Lung (tissue), 12 donors: ENCODE data around the gene RNASE11. TPM values are rescaled to one million over a fixed set of nuclear protein-coding genes. Genes with fewer than 3 reads are reported as not detected.

ENCODE experiments used
- ATAC-seq: fragments of 200-7000 bp; cut with Tn5 transposase; one replicate; pipeline ENCODE4 v1.9.1; 2020; ENCODE audit warnings: moderate number of reproducible peaks; ENCODE audit not compliant: insufficient read depth, low FRiP score
- DNase-seq, 3 donors: peaks; one replicate each; pipeline ENCODE4 v3.0.0-alpha.2; 2013 to 2017
- H3K27ac ChIP-seq, 2 donors: one replicate each; pipeline ENCODE4 v1.5.1; 2013; ENCODE audit warnings: mild to moderate bottlenecking in 2 of 2, moderate library complexity in 2 of 2, control low read depth in 1 of 2, inconsistent platforms in 1 of 2, low read depth in 1 of 2, low read length in 1 of 2
- H3K27me3 ChIP-seq, 3 donors: one replicate each; pipeline ENCODE4 v1.5.1; 2013; ENCODE audit warnings: low read length in 2 of 3; ENCODE audit not compliant: control insufficient read depth in 3 of 3, insufficient read depth in 3 of 3
- H3K36me3 ChIP-seq, 4 donors: one replicate each; pipeline ENCODE4 v1.5.1; 2013; ENCODE audit warnings: low read length in 4 of 4, mild to moderate bottlenecking in 1 of 4, moderate library complexity in 1 of 4; ENCODE audit not compliant: control insufficient read depth in 4 of 4, insufficient read depth in 4 of 4
- H3K4me1 ChIP-seq, 5 donors: one replicate each; pipeline ENCODE4 v1.5.1; 2013; ENCODE audit warnings: low read length in 5 of 5, mild to moderate bottlenecking in 2 of 5, moderate library complexity in 1 of 5; ENCODE audit not compliant: control insufficient read depth in 5 of 5, insufficient read depth in 5 of 5
- H3K4me3 ChIP-seq: one replicate; pipeline ENCODE4 v1.5.1; 2013; ENCODE audit warnings: mild to moderate bottlenecking, control low read depth, moderate library complexity
- H3K9ac ChIP-seq, 2 donors: one replicate each; pipeline ENCODE4 v1.5.1; 2013; ENCODE audit warnings: low read length in 2 of 2, control low read depth in 1 of 2; ENCODE audit not compliant: insufficient read depth in 1 of 2
- H3K9me3 ChIP-seq, 4 donors: one replicate each; pipeline ENCODE4 v1.5.1; 2013; ENCODE audit warnings: low read length in 3 of 4, mild to moderate bottlenecking in 1 of 4, moderate library complexity in 1 of 4; ENCODE audit not compliant: control insufficient read depth in 4 of 4, insufficient read depth in 3 of 4
- WGBS, 2 donors: extraction: QIAGEN DNeasy Blood & Tissue Kit; methylation state at CpG; one replicate each; pipeline ENCODE4 v1.1.7; 2013; 5-methylcytosine and 5-hydroxymethylcytosine counted together
- polyA plus RNA-seq, 2 donors: library from polyadenylated mRNA; stranded (reverse); fragments of 200-250 nt; gene quantifications; one replicate each; pipeline ENCODE4 v1.2.1, GENCODE V29; 2013
- total RNA-seq, 2 donors: library from RNA; depleted of rRNA in 1 of 2; stranded (reverse); fragments of >200 nt in 1 of 2; gene quantifications; one replicate each; pipeline ENCODE4 v1.2.1, GENCODE V29; 2014 to 2021
- TF ChIP-seq, protein P1 (sequence below): IDR thresholded peaks from 2 replicates; pipeline ENCODE4 v1.5.1; 2012; ENCODE audit warnings: mild to moderate bottlenecking; ENCODE audit errors: control extremely low read depth, extremely low read depth
- donor health status: control.
- donor health status: control.
- donor health status: Bipolar disorder and iron deficiency.
- donor health status: healthy.
- donor health status: DM: yes; HTN: yes; CAD: no.

RNASE11 gene
- total and polyA plus RNA-seq, 4 donors, result not detected

- Histone ChIP-seq H3K4me1 (peaks cover 0 to 26% (median 7%) of the 10 kb centered on the region in 5 donors), H3K9me3 (no peaks in the 10 kb centered on the region), H3K9ac (no peak overlapping the region), H3K4me3 (no peak overlapping the region), H3K27me3 (peaks cover 0 to 80% (median 72%) of the 10 kb centered on the region in 3 donors), H3K36me3 (no peaks in the 10 kb centered on the region), H3K27ac (no peak overlapping the region)
- TF ChIP-seq, protein P1, sequence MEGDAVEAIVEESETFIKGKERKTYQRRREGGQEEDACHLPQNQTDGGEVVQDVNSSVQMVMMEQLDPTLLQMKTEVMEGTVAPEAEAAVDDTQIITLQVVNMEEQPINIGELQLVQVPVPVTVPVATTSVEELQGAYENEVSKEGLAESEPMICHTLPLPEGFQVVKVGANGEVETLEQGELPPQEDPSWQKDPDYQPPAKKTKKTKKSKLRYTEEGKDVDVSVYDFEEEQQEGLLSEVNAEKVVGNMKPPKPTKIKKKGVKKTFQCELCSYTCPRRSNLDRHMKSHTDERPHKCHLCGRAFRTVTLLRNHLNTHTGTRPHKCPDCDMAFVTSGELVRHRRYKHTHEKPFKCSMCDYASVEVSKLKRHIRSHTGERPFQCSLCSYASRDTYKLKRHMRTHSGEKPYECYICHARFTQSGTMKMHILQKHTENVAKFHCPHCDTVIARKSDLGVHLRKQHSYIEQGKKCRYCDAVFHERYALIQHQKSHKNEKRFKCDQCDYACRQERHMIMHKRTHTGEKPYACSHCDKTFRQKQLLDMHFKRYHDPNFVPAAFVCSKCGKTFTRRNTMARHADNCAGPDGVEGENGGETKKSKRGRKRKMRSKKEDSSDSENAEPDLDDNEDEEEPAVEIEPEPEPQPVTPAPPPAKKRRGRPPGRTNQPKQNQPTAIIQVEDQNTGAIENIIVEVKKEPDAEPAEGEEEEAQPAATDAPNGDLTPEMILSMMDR, result no peak
- peak; percentile 49 for ATAC-seq
- WGBS, 2 donors, result 0 to 3% methylated on average over 18 of the region's 18 CpGs
- peak; percentile 52 to 65 (median 52) for DNase-seq
Measured at GRCh38 chr14:20631880-20632389, 44.1 kb upstream of the RNASE11 start.

DNA sequence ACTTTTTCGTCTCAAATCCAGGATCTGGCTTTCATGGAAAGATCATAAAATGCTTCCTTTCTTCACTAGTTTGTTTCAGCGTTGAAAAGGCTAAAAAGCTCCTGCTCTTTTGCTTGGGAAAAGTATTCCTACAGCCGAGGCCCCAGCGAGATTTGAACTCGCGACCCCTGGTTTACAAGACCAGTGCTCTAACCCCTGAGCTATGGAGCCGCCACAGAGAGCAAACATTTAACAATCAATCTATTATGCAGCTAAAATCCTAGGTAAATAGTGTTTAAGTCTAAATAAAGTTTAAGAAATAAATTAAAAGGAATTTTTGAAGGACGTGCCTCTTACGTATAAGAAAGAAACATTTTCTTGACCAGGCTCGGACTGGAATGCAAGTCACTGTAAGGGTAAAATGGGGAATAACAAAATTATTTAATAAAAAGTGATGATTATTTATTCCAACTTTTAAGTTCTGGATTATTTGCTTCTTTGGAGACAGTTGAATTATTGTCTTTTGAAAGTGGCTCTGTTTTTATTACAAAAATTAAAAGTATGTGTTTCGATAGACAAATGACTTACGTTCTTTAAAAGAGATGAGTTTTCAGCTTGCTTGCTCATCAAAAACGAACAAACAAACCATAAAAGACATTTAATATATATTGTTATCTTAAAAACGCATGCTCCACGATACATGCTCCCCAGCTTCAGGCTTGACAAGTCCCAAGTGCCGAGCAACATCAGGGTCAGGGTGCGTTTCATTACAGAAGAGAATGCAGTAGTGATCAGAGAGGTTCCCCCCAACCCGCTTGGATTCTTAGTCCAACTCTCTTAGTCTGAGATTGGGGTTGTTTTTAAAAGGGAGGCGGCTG, 43.5 kb upstream of the RNASE11 start:
- peak; percentile 57 to 72 (median 57) for DNase-seq
- Histone ChIP-seq H3K27me3 (peaks cover 0 to 87% (median 77%) of the 10 kb centered on the region in 3 donors), H3K4me1 (peaks cover 0 to 26% (median 7%) of the 10 kb centered on the region in 5 donors), H3K9me3 (no peaks in the 10 kb centered on the region), H3K36me3 (no peaks in the 10 kb centered on the region), H3K27ac (no peak overlapping the region), H3K4me3 (no peak overlapping the region), H3K9ac (peak overlapping the region in 1 of 2 donors; percentile 24)
- TF ChIP-seq, protein P1, result no peak
- ATAC-seq, result no peak
- WGBS, 2 donors, result 1 to 2% methylated on average over 19 of the region's 19 CpGs

- Histone ChIP-seq H3K36me3 (no peaks in the 10 kb centered on the region), H3K4me3 (no peak overlapping the region), H3K4me1 (peaks cover 0 to 31% (median 7%) of the 10 kb centered on the region in 5 donors), H3K9ac (peak overlapping the region in 1 of 2 donors; percentile 24), H3K9me3 (no peaks in the 10 kb centered on the region), H3K27me3 (peaks cover 0 to 94% (median 81%) of the 10 kb centered on the region in 3 donors), H3K27ac (peak overlapping the region in 1 of 2 donors; percentile 29)
- DNase-seq, result peak in 2 of 3 donors; percentile 39 to 52
- ATAC-seq, result no peak
- WGBS, 2 donors, result 3% methylated on average over 23 of the region's 23 CpGs
- TF ChIP-seq, protein P1, result no peak
Measured at GRCh38 chr14:20630340-20631022, 42.7 kb upstream of the RNASE11 start.
